Activated T-helper 1 cell treated with Interleukin-2 at 50 U/mL for 16 hours (primary cell): ENCODE measurements around the gene COX6A1.

Experiments
- DNase-seq: peaks from one replicate; pipeline ENCODE4 v3.0.0-alpha.2; 2020; ENCODE audit warnings: low read depth

The COX6A1 gene

DNA sequence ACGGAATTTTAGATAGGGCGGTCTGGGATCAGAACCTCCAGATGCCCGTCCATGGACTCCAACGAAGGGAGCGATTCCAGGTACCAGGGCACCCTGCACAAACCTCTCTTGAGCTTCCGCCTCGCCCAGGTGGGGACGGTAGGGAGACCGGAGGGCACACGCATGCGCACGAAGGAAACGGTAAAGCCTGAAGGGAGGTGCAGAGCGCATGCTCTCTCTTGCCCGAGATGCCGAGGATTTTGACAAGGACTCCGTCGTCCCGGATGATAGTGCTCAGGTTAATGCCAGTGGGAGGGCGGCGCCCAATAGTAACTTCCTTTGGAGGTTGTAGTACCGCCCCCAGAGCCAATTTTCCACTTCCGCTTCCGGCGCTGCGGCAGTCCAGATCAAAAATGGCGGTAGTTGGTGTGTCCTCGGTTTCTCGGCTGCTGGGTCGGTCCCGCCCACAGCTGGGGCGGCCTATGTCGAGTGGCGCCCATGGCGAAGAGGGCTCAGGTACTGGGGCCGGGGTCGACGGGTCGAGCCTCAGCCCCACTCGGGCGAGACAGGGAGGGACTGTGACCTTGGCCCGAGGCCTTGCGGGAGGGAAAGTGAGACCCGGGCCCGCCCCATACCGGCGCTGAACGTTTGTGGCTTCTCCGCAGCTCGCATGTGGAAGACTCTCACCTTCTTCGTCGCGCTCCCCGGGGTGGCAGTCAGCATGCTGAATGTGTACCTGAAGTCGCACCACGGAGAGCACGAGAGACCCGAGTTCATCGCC, at the start of gene COX6A1:
COX6A1 (plus strand) TSS at position 379 of the 760 bp plus-strand sequence; CDS start at position 393, 14 bp downstream.
- DNase-seq, result peak; percentile 95

DNA sequence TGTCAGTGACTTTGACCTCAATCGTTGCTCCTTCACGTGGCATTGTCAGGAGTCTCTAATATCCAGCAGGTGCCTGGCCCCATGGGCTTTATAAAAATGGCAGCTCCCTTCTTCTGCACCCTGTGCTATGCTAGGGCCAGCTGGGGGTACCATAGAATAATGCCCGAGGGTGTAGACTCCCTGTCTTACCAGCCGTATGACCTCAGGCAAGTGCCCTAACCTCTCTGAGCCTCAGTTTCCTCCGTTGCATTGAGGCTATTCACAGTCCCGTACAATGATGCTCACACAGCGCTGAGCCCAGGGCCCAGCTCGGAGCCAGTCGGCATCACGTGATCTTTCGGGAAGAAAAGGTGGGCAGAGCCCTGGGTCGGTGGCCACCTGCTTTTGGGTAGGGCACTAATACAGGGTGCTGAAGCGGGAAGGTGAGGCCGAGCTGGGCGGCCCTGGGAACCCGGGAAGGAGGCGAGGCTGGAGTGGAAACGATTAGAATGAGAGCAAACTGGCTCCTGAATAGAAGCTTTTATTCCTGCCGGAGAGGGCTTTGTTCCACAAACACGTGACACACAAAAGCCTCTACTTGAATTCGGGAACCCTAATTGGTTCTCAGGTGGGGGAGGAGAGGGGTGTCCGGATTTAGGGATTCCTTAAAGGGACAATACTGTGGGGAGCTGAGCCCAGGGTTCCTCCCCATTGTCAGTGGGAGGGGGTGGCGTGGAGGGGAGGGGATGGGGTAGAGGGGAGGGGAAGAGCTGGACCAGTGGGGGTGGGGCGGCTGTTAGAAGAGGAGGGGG, 49.0 kb upstream of the COX6A1 start:
- no peak for DNase-seq

DNA sequence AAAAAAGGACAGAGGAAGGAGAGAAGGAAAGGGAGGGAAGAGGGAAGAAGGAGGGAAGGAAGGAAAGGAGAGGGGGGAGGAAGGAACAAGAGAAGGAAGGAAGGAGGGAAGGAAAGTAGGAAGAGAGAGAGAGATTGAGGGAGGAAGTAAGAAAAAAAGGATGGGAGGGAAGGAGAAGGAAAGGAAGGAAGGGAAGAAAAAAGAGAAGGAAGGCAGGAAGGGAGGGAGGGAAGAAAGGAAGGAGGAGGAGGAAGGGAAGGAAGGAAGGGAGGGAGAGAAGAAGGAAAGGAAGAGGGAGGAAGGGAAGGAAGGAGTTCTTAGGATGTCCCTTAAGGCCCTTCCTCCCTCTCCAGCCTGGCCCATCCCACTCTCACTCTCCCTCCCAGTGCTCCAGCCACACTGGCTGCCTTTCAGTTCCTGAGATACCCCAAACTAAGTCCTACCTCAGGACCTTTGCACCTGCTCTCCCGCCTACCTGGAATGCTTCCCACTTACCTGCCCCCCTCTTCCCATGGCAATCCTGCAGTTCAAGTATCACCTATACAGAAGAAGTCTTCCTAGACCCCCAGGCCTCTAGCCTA, 47.3 kb upstream of the COX6A1 start:
- no peak for DNase-seq

DNA sequence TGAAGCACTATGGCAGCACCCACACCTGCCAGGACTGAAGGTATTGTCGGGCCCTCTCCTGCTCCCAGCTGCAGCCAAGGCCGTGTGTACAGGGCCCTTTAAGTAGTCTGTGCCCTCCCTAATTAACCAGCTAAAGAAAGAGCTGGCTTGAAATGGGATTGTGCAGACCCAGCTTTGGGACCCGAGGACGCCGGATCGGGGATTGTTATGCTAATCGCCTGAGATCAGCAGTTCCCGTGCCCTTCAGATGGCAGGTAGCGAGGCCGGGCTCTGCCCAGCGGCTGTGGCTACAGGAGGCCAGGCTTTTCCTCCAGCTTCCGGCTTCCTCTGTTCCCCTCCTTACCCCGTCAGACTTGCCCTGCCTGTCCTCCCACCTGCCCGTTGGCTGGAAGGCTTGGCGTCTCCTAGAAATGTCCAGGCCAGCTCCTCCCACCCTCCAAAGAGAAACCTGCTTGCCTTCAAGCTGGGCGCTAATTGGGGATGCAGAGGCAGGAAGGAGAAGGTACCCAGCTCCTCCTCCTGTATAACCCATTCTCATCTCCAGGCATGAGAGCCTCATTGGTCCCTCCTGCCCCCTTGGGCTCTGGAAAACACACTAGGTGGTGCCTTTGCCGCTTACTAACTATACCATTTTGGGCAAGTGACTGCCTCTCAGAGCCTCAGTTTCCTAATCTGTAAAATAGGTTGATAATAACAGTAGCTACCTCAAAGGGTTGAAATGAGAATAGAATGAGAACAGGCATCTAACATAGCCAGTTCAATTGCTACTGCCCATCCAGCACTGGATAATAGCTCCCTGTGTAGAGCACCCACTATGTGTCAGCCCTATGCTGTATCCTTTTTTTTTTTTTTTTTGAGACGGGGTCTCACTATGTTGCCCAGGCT, 43.2 kb upstream of the COX6A1 start:
- DNase-seq, result no peak

DNA sequence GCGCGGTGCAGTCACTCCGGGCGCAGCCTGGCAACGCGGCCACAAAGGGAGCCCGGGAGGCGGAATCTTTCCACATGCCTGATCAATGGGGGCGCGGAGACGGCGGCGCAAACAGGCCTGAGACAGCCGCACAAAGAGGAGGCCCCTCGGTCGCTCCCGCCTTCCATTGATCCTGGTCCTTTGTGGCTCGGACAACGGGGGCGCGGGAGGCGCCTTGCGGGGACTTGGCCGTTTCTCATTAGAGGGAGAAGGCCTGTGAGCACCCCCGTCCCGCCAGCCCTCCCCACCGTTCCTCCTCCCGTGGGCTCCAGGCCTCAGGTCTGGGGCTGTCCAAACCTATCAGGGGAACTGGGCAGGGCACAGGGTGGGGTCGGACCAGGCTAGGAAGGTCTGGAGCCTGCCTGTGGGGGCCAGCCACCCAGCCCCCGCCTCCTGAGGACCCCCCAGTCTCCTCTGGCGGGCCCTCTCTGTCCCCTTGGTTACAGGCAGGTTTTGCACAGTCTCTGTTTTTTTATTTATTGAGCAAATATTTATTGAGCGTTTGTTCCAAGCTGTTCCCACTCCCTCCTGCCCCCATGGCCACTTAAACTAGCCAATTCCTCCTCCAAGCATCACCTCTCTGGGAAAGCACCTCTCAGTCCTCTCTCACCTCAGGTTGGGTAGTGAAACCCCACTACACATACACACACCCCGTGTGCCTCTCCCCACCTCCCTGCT, 39.9 kb upstream of the COX6A1 start:
- no peak for DNase-seq

DNA sequence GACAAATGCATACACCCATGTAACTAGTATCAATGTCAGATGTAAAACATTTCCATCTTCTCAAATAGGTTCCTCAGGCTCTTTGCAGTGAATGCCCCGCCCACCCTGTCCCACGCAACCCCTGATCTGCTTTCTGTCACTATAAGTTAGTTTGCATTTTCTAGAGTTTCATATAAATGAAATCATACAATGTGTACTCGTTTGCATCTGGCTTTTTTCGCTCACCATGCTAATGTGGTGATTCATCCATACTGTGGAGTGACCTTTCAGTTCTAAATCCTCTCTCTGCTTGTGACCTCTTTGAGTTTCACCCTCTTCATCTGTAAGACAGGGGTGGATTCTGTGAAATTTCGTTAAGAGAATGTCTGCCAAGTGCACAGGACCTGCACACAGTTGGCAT, 38.4 kb upstream of the COX6A1 start:
- DNase-seq, result no peak

DNA sequence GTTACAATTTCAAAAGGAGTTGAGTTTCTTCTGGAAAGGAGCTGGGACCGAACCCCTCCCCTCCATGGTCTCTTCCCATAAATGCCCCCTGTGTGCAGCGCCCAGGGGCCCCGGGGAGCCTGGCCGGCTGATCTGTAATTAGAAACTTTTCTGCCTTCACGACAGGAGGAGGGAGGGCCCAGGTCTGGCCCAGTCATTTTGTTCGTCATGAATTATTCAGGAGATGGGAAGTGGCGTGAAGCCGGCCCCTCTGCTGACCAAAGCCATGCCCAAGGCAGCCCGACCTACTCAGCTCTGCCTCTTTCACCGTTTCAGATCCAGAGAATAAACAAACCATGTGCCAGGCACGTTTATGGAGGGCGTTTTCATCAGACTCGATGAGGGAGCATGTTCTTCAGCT, 35.7 kb upstream of the COX6A1 start:
- DNase-seq, result no peak

DNA sequence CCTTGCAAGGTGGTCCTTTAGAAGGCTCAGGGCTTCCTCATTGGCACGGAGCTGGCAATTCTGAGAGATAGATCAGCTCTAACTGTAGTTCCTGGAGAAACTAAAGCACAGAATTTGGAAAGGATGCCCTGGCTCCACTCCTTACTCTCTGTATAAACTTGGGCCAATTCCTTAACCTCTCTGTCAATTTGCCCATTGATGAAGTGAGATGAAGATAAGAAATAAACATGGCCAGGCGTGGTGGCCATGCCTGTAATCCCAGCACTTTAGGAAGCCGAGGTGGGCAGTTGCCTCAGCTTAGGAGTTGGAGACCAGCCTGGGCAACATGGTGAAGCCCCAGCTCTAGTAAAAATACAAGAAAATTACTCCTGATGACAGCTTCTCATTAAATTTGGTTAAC, 34.0 kb upstream of the COX6A1 start:
- DNase-seq, result no peak

DNA sequence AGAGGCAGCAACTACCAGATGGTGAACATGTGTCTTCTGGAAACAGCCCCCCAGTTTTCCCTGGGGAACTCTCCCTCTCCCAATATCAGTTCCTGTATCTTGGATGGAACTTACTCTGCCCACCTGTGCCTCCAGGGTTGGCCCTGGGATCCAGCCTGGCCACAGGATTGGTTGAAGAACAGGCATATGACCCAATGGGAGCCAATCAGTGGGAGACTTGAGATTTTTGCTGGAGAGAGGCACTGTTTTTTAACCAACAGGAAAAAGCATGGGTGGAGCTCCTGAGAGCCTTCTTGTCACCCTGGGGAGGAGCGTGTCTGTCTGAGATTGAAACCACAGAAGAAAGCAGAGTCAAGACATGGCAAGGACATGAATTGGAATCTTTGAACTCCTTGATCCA, 33.6 kb upstream of the COX6A1 start:
- no peak for DNase-seq

DNA sequence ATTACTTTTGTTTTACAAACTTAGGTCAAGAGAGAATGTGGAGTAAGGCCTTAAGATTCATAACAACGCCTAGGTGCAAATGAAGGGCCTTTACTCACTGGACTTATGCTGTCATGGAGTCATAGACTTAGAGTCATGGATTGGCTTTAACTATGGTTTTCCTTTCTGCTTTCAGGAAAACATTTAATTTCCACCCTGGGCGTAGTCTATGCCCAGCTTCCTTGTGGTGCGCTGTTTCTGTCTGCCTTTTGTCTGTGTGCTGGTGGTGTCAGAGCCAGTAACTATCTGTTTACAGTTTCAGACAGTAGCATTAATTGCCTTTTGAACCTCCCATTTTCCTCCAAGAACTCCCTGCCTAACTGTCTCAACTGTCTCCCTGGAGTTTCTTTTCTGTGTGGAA, 31.8 kb upstream of the COX6A1 start:
- no peak for DNase-seq

DNA sequence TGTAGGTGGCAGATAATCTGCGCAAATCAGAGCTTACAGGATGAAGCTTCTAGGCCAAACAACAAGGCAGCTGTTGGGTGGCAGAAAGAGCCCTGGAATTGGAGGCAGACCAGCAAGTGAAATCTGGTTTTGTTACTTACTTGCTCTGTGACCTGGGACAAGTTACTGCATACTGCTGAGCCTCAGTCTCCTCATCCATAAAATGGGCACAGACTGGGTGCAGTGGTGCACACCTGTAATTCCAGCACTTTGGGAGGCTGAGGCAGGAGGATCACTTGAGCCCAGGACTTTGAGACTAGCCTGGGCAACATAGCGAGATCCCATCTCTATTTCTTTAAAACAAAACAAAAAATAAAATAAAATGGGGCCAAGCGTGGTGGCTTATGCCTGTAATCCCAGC, 31.4 kb upstream of the COX6A1 start:
- no peak for DNase-seq

DNA sequence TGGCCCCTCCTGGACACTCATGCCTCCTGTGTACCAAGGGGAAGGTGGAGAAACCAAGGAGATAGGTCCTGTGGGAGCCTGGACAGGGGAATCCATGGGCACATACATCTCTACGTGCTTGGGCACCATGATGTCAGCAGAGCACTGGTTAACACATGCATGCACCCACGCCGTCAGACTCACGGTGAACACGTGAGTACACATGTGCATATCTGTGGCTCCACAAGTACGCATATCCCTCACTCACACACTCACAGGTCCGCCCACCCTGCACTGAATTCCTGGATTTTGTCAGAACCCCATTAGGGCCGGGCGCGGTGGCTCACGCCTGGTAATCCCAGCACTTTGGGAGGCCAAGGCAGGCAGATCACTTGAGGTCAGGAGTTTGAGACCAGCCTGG, 29.1 kb upstream of the COX6A1 start:
- DNase-seq, result no peak

DNA sequence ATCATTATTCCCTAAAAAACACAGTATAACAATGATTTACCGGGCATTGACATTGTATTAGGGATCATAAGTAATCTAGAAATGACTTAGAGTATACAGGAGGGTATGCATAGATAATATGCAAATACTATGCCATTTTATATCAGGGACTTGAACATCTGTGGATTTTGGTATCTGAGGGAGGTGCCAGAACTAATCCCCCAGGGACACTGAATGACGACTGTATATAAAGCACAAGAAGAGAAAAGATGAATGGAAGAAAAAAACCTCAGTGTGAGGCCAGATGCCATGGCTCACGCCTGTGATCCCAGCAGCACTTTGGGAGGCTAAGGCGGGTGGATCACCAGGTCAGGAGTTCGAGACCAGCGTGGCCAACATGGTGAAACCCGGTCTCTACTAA, 25.5 kb upstream of the COX6A1 start:
- DNase-seq, result no peak

DNA sequence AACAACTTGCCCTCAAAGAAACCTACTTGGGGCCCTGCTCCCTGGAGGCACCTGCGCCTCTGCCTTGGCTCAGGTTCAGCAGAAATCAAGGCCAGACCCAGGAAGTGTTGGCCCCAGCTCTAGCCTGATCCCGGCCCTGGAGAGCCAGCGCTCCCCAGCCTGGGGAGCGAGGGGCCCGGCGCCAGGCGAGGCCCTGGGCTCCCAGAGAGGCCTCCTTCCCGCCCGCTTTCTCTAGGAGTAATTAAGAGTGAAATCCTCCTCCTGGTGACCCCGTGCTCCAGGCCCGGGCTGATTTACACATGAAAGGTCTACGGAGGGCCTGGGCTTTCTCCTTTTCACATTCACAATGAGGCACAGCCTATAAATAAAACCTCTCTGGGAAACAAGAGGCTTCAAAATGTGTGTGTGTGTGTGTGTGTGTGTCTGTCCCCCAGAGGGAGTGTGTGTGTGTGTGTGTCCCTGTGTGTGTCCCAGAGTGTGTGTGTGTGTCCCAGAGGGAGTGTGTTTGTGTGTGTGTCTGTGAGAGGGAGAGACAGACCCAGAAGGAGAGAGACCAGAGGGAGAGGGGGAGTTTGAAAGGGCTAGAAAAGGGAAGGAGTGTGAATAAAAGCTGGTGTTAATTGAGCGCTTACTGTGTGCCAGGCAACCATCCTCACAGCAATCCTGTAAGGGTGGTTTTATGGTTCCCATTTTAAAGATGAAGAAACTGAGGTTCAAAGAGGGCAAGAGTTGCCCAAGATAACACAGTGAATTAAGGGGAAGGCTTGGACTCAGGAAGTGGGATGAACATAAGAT, 23.8 kb upstream of the COX6A1 start:
- DNase-seq, result no peak

DNA sequence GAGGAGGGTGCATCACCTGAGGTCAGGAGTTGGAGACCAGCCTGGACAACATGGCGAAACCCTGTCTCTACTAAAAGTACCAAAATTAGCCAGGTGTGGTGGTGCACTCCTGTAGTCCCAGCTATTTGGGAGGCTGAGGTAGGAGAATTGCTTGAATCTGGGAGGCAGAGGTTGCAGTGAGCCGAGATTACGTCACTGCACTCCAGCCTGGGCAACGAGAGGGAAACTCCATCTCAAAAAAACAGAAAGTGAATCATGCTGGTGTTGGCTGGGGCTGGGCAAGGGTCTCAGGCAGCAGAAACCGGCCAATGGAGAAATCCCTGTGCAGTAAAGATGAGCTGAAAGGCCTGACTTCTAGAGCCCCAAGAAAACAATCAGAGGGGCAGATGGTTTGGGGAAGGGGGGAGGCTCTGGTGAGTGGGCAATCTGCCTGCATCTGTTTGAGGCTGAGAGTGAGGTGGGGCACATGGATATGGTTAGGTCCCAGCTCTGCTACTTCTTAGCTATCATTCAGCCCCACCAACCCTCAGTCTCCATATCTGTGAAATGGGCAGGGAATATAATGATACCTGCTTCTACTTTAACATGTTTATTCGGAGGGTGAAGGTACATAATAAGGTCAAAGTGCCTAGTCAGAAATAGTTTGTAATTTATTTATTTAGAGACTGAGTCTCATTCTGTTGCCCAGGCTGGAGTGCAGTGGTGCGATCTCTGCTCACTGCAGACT, 21.3 kb upstream of the COX6A1 start:
- DNase-seq, result no peak

DNA sequence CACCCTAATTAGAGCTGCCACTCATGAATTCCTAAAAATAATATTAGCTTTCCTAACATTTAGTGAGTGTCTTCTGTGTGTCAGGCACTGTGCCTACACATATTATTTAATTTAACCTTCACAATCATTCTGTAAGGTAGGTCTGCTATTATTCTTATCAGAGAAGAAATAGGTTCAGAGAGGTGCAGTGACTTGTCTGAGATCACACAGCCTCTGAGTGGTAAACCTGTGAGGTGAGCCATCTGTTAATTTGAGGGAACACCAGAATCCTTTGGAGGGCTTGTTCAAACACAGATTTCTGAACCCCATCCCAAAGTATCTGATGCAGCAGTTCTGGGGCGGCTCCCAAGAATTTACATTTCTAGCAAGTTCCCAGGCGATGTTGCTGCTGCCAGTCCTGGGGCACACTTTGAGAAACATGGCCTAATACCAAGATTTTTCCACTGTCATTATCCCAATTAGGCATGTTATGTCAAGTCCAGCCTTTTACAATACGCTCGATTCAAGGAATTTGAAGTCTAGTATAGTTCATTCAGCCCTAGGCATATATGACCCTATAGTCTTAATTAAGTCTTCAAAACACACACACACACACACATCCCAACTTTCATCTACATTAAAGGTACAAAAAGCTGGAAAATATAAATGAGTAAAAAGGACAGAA, 19.9 kb upstream of the COX6A1 start:
- DNase-seq, result no peak

DNA sequence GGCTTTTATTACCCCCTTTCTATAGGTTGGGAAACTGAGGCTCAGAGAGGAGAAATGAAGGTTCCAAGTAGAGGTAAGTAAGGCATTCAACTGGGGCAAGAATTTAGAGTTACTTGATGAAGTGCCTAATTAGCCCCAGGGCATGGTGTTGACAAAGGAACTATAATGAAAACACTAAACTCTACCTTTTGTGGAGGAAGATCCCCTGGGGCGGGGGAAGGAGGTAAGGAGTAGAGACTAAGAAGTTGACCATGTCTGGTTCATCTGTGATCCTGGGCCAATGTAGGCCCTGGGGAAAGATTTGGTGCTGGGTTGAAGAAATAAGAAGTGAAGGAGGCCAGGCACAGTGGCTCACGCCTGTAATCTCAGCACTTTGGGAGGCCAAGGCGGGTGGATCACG, 16.2 kb upstream of the COX6A1 start:
- DNase-seq, result no peak

DNA sequence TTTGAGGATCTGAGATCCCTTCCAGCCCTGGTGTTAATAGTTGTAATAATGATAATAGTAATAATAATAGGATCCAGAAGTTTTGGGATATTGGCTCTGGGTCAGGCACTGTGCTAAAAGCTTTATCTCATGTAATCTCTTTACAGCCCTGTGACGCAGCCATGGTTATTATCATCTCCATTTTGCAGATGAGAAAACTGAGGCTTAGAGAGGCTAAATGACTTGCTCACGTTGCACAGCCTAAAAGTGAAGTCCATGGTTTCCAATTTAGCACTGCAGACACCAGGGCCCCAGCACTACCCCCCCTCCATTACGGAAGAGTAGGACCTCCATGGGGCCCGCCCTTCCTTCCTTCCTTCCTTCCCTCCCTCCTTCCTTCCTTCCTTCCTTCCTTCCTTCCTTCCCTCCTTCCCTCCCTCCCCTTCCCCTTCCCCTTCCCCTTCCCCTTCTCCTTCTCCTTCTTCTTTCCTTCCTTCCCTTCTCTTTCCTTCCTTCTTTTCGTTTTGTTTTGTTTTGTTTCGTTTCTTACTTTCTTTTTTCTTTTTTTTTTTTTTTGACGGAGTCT, 14.9 kb upstream of the COX6A1 start:
- no peak for DNase-seq

DNA sequence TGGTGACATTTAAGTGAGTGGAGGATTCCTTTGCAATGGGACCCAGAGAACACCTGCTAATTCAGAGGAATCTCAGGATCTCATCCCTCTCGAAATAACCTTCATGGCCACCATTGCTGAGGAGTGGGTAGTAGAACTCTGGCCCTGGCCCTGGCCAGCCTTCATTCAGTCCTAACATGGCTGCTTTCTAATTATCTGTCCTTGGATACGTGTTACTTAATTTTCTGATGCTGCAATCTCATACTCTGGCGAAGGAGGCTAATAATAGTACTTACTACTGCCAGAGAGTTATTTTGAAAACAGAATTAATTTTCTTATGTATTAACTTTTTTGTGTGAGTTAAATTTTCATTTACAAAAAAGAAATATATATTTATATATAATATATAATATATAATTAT, 12.1 kb upstream of the COX6A1 start:
- DNase-seq, result no peak
